ENCODE results near the gene DLG5. TPM values are rescaled to one million over a fixed set of nuclear protein-coding genes. Genes with fewer than 3 reads are reported as not detected.

Gene DLG5
- total RNA-seq, 4 donors from 2014 or later = 52.0 to 127 (median 56.3) TPM

DNA sequence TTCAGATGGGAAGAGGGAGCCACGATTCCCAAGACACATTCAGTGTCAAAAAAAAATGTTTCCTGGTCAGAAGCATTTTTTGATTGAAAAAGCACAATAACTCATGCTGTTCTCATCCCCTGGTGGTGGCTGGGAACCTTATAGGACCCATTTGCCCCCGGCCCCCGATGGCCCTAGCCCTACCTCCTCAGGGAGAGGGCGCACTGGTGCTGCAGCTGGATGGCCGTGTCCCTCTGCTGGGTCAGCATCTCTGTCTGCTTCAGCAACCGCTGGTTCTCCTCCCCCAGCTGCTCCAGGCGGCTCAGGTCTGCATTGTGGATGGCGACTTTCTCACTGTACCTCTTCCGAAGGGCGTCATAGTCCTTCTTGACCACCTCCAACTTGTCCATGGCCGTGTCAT, 83.3 kb downstream of the DLG5 start:
- Histone ChIP-seq H3K27me3 (no peaks in the 10 kb centered on the region), H3K9me3 (no peaks in the 10 kb centered on the region), H3K4me3 (no peak overlapping the region), H3K27ac (peak overlapping the region in 2 of 4 donors; percentile 82 to 88), H3K36me3 (peaks cover 0 to 67% of the 10 kb centered on the region in 2 donors), H3K4me1 (peaks cover 0 to 49% (median 19%) of the 10 kb centered on the region in 3 donors)
- WGBS, 2 donors (ENCODE audit: low coverage in 1 of 2) = 78 to 80% methylated on average over 1 to 2 of the region's 11 CpGs
- no peak for ATAC-seq
- no peak for TF ChIP-seq POLR2AphosphoS5 (IDR thresholded peaks at IDR 0.05)
- TF ChIP-seq, protein P1, sequence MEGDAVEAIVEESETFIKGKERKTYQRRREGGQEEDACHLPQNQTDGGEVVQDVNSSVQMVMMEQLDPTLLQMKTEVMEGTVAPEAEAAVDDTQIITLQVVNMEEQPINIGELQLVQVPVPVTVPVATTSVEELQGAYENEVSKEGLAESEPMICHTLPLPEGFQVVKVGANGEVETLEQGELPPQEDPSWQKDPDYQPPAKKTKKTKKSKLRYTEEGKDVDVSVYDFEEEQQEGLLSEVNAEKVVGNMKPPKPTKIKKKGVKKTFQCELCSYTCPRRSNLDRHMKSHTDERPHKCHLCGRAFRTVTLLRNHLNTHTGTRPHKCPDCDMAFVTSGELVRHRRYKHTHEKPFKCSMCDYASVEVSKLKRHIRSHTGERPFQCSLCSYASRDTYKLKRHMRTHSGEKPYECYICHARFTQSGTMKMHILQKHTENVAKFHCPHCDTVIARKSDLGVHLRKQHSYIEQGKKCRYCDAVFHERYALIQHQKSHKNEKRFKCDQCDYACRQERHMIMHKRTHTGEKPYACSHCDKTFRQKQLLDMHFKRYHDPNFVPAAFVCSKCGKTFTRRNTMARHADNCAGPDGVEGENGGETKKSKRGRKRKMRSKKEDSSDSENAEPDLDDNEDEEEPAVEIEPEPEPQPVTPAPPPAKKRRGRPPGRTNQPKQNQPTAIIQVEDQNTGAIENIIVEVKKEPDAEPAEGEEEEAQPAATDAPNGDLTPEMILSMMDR (IDR thresholded peaks at IDR 0.05) = no peak
- no peak for TF ChIP-seq EP300 (IDR thresholded peaks at IDR 0.05)
- no peak for TF ChIP-seq POLR2A (IDR thresholded peaks at IDR 0.05)

DNA sequence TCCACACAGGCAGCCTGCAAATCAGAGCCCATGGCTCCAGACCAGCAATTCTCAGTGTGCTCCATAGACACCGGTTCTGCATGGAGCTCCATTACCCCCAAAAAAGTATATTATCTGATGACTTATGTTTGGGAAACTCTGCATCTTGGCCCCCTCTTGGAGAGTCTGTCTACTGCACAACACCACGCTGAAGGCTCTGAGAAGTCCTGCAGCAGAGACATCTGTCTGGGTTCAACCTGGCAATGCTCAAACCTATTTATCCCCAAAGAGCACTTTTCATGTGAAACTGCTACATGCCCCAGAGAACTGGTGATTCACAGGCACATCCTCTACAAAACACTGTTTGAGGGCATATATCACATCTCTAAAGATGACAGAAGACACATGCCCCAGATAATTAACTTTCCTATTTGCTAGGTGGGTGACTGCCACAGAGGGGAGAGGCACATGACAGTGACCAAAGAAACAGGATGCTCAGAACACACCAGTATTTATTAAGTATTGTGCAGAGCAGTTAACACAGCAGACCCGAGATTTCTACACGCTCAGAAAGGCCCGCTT, 83.8 kb downstream of the DLG5 start:
- no peaks in the 10 kb centered on the region for H3K27me3 ChIP-seq
- 87% methylated on average over 4 of the region's 5 CpGs; no CpG with 5 or more reads in 1 of the 2 donors for WGBS, 2 donors (ENCODE audit: low coverage in 1 of 2)
- H3K36me3 ChIP-seq = peaks cover 0 to 69% of the 10 kb centered on the region in 2 donors
- H3K4me1 ChIP-seq = peaks cover 0 to 51% (median 19%) of the 10 kb centered on the region in 3 donors
- no peak for ATAC-seq
- TF ChIP-seq, protein P1 (IDR thresholded peaks at IDR 0.05) = no peak
- no peak for TF ChIP-seq EP300 (IDR thresholded peaks at IDR 0.05)
- no peak for TF ChIP-seq POLR2A (IDR thresholded peaks at IDR 0.05)
- TF ChIP-seq POLR2AphosphoS5 (IDR thresholded peaks at IDR 0.05) = no peak
- H3K4me3 ChIP-seq = no peak overlapping the region
- H3K9me3 ChIP-seq = no peaks in the 10 kb centered on the region
- H3K27ac ChIP-seq = peak overlapping the region in 1 of 4 donors; percentile 88

DNA sequence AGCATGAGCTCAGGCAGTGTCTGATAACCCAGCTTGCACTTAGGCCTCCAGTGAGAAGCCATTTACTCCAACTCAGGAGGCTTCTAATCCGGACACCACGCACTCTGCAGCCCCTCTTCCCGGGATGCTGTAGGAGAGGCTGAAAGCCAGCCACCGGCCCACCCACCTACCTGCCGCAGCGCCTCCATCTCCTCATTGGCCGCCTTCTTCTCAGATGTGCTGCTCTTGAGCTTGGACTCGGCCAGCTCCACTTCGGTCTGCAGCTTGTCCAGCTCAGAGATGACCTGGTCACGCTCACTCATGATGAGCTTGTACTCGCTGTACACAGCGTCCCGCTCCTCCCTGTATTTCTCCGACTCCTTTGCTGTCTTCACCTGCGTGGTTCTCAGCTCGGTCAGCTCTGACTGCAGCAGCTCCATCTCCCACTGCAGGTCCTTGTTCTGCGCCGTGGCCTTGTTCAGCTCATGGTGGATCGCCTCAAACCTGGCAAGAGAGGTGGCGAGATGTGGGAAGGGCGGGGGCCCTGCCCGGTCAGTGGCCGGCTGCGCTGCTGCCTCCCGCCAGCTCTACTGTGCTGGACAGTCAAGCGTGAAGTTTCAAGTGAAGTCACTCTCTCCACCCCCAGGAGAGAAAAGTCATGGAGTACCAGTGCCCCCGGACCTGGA, 84.7 kb downstream of the DLG5 start:
- peaks cover 0 to 50% (median 12%) of the 10 kb centered on the region in 3 donors for H3K4me1 ChIP-seq
- no peak overlapping the region for H3K27ac ChIP-seq
- H3K27me3 ChIP-seq = no peaks in the 10 kb centered on the region
- no peak for ATAC-seq
- no peak overlapping the region for H3K4me3 ChIP-seq
- 96 to 100% methylated on average over 2 to 20 of the region's 27 CpGs for WGBS, 2 donors (ENCODE audit: low coverage in 1 of 2)
- no peaks in the 10 kb centered on the region for H3K9me3 ChIP-seq
- TF ChIP-seq POLR2A (IDR thresholded peaks at IDR 0.05) (no peak), POLR2AphosphoS5 (IDR thresholded peaks at IDR 0.05) (no peak), EP300 (IDR thresholded peaks at IDR 0.05) (no peak)
- TF ChIP-seq, protein P1 (IDR thresholded peaks at IDR 0.05) = no peak
- peaks cover 0 to 75% of the 10 kb centered on the region in 2 donors for H3K36me3 ChIP-seq

GRCh38 chr10:77840636-77841035, 85.9 kb downstream of the DLG5 start:
- no peak for TF ChIP-seq POLR2A (IDR thresholded peaks at IDR 0.05)
- TF ChIP-seq POLR2AphosphoS5 (IDR thresholded peaks at IDR 0.05) = no peak
- TF ChIP-seq EP300 (IDR thresholded peaks at IDR 0.05) = no peak
- TF ChIP-seq, protein P1 (IDR thresholded peaks at IDR 0.05) = no peak
- no peak overlapping the region for H3K27ac ChIP-seq

More at GRCh38 chr10:77840636-77841035, 85.9 kb downstream of the DLG5 start:
- ATAC-seq = no peak
- no peaks in the 10 kb centered on the region for H3K27me3 ChIP-seq
- peaks cover 0 to 87% of the 10 kb centered on the region in 2 donors for H3K36me3 ChIP-seq
- H3K4me3 ChIP-seq = no peak overlapping the region
- no peaks in the 10 kb centered on the region for H3K9me3 ChIP-seq
- 81 to 83% methylated on average over 1 to 8 of the region's 8 CpGs for WGBS, 2 donors (ENCODE audit: low coverage in 1 of 2)
- H3K4me1 ChIP-seq = peaks cover 0 to 50% (median 7%) of the 10 kb centered on the region in 3 donors

Measured in gastroesophageal sphincter (tissue), 4 donors.